Measurements from ENCODE around the gene VPS4B.
A peak's percentile ranks its signal among the peaks of the same experiment; 100 is the strongest.
"Not testable (repeated sequence)": the region's sequence is repeated elsewhere in the genome, so short reads cannot be mapped to it uniquely, and the experiment has no call there.

Gene VPS4B

DNA sequence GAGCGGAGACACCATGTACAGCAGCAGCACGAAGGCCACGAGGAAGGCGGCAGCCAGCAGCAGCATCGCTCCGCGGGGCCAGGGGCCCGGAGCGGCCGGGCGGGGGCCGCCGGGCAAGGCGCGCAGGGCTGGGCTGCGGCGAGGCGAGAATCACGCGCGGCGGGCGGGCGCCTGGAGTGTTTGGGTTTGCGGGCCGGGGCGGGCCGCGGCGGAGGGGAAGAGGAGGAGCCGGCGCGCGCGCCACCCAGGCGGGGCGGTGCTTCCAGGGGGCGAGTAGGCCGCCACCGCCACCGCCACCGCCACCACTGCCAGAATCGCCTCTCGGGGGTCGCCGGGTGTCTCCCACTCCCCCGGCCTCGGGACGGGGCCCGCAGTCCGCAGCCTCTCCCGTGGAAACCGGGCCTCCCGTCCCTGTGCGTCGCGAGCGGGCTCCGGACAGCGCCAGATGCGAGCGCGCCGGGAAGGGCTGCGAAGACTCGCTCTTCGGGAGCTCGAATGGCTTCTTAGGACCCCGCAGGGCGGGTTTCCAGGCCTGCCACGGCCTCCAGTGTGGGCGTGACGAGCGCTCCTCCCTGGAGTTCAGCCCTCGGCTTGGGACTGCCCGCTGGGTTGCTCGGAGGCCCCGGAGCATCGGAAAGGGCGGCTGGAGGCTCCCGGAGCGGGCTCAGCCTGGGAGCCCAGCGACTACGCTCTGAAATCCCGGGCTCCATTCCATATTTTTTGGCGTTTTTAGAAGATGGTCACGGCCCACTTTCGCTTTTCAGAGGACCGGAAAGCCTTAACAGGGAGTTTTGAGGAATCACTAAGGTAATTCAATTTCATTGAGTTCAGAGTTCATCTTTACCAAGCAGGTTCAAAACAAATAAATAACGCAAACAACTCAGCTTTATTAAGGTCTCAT lies 55.0 kb downstream of the VPS4B start, which contains the start of gene KDSR:
Gene KDSR, minus strand, starts transcription at position 154 of the 901 bp plus-strand sequence. Its CDS starts 88 bp downstream, at position 66.
- peak; percentile 95 for DNase-seq (ENCODE audit: low read depth, low spot score)

- DNase-seq (ENCODE audit: low read depth, low spot score): no peak
Observed at GRCh38 chr18:63366213-63367052, 55.8 kb downstream of the VPS4B start.

DNA sequence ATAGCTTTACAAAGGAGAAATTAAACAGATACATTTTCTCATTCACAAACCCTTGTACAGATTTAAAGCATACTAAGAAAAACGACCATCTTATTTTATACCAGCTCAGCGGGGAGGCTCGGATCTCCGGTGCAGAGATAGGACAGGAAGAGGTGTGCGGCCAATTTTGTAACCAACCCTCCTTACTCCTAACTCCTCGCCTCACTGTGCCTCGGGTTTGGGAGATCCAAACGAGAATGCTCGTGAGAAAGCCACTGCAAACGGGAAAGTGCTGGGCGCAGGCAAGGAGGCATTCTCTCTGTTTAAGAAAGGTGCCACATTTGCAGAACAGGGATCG lies 56.4 kb downstream of the VPS4B start:
- DNase-seq (ENCODE audit: low read depth, low spot score): no peak

DNA sequence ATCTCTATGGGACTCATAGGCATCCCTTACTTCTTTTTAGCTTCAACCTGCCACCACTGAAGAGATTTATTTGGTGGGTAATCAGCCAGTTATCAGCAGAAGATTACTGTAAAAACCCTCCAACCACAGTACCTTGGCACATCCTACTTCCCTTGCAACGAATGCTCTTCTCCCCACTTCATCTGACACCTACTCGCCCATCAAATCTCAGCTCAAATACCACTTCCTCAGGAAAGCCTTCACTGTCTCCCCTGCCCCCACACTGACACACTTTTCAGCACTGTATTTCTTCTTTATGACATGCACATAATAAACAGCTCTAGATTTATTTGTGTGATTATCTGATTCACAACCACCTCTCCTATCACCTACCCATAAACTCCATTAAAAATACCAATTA lies 58.3 kb downstream of the VPS4B start:
- DNase-seq (ENCODE audit: low read depth, low spot score): no peak

DNA sequence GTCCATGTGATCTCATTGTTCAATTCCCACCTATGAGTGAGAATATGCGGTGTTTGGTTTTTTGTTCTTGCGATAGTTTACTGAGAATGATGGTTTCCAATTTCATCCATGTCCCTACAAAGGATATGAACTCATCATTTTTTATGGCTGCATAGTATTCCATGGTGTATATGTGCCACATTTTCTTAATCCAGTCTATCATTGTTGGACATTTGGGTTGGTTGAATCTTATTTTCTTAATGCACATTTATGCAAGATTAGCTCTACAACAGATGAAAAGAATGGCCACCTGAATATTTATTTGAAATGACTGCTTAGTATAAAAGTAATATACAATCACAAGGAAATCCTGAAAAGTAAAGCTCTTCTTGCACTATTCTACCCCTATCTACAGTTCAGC lies 58.9 kb downstream of the VPS4B start:
- DNase-seq (ENCODE audit: low read depth, low spot score): not testable (repeated sequence)

DNA sequence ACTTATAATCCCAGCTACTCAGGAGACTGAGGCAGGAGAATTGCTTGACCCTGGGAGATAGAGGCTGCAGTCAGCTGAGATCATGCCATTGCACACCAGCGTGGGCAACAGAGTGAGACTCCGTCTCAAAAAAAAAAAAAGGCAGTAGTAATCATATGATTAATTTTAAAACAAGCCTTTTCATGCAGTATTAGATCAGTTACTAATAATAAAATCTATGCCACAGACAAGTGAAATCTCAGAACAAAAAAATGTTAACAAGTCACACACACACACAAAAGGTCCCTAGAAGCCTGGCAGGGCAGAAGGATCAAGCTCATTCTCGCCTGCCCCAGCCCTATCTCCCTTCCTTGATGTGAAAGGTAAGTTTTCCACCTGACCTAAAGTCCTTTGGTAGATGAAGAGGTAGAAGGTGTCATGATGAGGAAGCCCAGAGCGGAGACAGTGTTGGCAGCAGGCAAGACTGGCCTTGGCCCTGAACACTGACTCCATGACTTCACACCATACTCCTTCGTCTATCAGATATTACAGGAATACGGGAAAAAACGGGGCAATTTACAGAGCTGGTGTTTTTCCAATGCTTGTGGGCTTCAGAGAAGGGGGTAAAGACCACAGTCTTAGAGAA lies 65.9 kb downstream of the VPS4B start:
- DNase-seq (ENCODE audit: low read depth, low spot score): no peak

DNA sequence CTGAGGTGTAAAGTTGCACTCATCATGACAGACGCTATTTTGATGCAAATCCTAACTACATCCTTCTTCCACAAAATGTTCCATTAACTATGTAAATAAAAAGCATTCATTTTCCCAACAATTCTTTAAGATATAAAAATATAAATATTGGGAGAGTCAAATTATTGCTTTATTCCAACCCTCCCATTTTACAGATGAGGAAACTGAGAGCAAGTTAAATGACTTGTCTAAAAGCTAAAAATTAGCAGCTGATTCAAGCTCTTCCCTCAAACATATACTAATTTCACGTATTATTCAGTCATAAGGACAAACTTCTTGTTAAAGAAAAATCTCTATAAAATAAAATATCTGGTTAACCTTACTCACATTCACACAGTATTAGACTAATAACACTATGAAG lies 72.0 kb downstream of the VPS4B start:
- DNase-seq (ENCODE audit: low read depth, low spot score): no peak

DNA sequence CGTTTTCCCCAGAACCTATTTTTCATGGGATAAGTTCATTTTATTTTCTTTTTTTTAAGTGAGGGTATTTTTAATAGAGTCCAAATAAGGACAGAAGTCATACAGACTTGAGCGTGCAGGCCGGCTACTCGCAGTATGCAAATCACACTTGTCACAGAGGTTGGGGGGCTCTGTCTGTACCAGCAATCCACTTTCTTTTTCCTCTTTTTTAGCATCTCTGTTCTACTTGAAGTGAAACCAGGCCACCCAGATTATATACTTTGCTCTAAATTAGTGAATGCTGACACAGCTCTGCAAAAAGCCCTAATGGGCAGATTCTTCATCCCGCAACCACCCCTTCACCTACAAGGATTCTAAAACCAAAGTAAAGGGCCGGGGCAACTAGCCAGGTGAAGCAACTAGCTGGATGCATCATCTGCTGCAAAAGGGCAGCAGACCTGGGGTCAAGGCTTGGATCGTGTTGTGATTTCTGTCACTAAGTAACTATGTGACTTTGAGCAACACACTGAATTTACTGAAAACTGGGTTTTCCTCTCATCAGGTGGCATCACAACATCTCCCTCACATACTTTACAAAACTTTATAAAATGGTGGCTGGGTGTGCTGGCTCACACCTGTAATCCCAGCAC lies 73.7 kb downstream of the VPS4B start:
- no peak for DNase-seq (ENCODE audit: low read depth, low spot score)

DNA sequence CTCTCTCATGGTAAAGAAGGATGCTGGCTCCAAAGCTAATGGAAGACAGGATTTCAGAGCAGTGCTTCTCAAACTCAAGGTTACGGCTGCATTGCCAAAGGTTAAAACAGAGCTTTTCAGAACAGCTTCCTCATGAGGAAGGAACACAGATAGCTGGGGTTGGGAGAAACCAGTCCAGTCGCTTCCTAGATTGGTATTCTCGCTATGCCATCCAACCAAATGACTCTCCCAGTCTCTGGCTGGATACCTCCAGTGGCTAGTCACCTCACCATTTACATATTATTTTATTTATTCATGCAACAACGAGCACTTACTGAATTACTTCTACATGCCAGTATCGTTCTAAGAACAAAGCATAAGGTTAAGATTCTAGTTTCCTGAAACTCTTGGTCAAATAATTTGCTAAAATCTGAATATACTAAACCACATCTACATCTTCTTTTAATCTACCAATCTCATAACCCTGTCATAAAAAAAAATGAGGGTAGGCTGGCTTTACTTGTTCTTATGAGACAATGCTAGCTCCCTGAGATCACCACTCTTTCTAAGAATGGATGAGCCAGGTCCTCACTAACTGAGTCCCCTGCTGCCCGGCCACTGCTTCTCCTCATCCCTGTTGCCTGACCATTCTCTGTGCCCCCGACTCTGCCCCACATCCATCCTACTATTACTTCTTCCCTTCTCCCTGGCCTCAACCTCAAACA lies 75.6 kb downstream of the VPS4B start:
- DNase-seq (ENCODE audit: low read depth, low spot score): no peak

GRCh38 chr18:63346031-63346430 lies 76.2 kb downstream of the VPS4B start:
- DNase-seq (ENCODE audit: low read depth, low spot score): no peak

- no peak for DNase-seq (ENCODE audit: low read depth, low spot score)
Observed at GRCh38 chr18:63344918-63345317, 77.4 kb downstream of the VPS4B start.

GRCh38 chr18:63344263-63344662 lies 78.0 kb downstream of the VPS4B start:
- no peak for DNase-seq (ENCODE audit: low read depth, low spot score)

DNA sequence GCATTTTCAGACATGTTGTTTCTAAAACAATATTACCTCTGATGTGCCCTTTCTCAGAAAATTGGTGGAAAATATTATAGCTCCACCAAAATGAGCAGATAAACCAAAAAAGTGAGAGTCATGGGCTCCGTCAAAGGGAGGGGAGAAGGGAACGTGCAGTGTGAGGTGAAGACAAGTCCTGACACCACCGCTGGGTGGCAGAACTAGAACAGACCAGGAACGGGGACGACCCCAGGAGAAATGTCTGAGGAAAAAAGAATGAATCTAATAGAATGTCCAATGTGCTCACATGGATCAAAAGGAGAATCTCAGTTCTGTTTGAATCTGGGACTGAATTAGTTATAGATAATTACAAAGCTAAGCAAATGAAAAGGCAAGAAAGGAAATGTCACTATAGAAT lies 80.1 kb downstream of the VPS4B start:
- no peak for DNase-seq (ENCODE audit: low read depth, low spot score)

GRCh38 chr18:63339920-63340484 lies 82.3 kb downstream of the VPS4B start:
- DNase-seq (ENCODE audit: low read depth, low spot score): no peak

Measured in brain pericyte (primary cell).